Heart right ventricle (tissue), 16 donors: ENCODE measurements around the gene CLPSL1. TPM values are rescaled to one million over a fixed set of nuclear protein-coding genes. Genes with fewer than 3 reads are reported as not detected.

Experiments used
- ATAC-seq, 8 donors: fragments of 200-7000 bp; cut with Tn5 transposase; one replicate each; pipeline ENCODE4 v1.9.1; 2020; ENCODE audit warnings: mild to moderate bottlenecking in 8 of 8, moderate library complexity in 8 of 8, moderate number of reproducible peaks in 1 of 8
- DNase-seq, 2 donors: peaks; one replicate each; pipeline ENCODE4 v3.0.0-alpha.2; 2020
- H3K27ac ChIP-seq, 10 donors: fragments of 200-600 bp; sonication (generic) in 2 of 10; one replicate each; pipeline versions ENCODE4 v1.5.0 to v1.8.0; 2020 to 2022; ENCODE audit warnings: mild to moderate bottlenecking in 3 of 10
- H3K27me3 ChIP-seq, 7 donors: fragments of 200-600 bp; one replicate each; pipeline ENCODE4 v1.8.0; 2021 to 2022; ENCODE audit warnings: mild to moderate bottlenecking in 2 of 7
- H3K36me3 ChIP-seq, 9 donors: fragments of 200-600 bp; sonication (generic) in 1 of 9; one replicate each; pipeline versions ENCODE4 v1.5.0 to v1.8.0; 2020 to 2022; ENCODE audit warnings: mild to moderate bottlenecking in 2 of 9
- H3K4me1 ChIP-seq, 9 donors: fragments of 200-600 bp; sonication (generic) in 1 of 9; one replicate each; pipeline versions ENCODE4 v1.5.0 to v1.8.0; 2020 to 2022; ENCODE audit warnings: mild to moderate bottlenecking in 4 of 9
- H3K4me3 ChIP-seq, 10 donors: fragments of 200-600 bp; sonication (generic) in 2 of 10; one replicate each; pipeline versions ENCODE4 v1.5.0 to v1.8.0; 2020 to 2022; ENCODE audit warnings: mild to moderate bottlenecking in 7 of 10, moderate library complexity in 2 of 10
- H3K9me3 ChIP-seq, 11 donors: fragments of 200-600 bp in 10 of 11; sonication (generic) in 2 of 11; one replicate each; pipeline versions ENCODE4 v1.5.0 to v1.8.0; 2013 to 2022; ENCODE audit warnings: mild to moderate bottlenecking in 2 of 11, control low read depth in 1 of 11, moderate library complexity in 1 of 11
- CTCF ChIP-seq, 9 donors: fragments of 200-600 bp; sonication (generic) in 2 of 9; IDR thresholded peaks; one replicate each; pipeline versions ENCODE4 v1.5.0 to v1.8.0; 2021 to 2022; ENCODE audit warnings: antibody characterized with exemption in 9 of 9, mild to moderate bottlenecking in 5 of 9, moderate library complexity in 1 of 9
- WGBS, 2 donors: extraction: QIAGEN DNeasy Blood & Tissue Kit; methylation state at CpG; one replicate each; pipeline ENCODE4 v1.1.7; 2013; ENCODE audit warnings: inconsistent platforms in 1 of 2; 5-methylcytosine and 5-hydroxymethylcytosine counted together
- intact Hi-C, 10 donors: fragments of 100-400 bp; cut with DNase I; formaldehyde crosslinking; loops; one replicate each; pipeline versions ENCODE4 v1.11.1 to v1.14.2; 2022
- polyA plus RNA-seq, 2 donors: library from polyadenylated mRNA; stranded (reverse); fragments of 200-250 nt; gene quantifications; one replicate each; pipeline ENCODE4 v1.2.3, GENCODE V29; 2013
- total RNA-seq, 10 donors: library from RNA; stranded (reverse); fragmentation: NEBNext Ultra II Directional in 3 of 10; extraction: Animal tissue kit (Norgen Biotek cat#: 25700) in 3 of 10; gene quantifications; one replicate each; pipeline versions ENCODE4 v1.2.1 to v1.2.4, GENCODE V29; 2021 to 2023
- donor health status: Arrhythmogenic right ventricular cardiomyopathy.
- donor health status: ischemic (EF 13 %, LVEDD 7.1; RV severe dilation, severe dysfunction).
- donor health status: healthy with polysubstance abuse.
- donor health status: DM: no; HTN: yes; CAD: no.
- donor health status: DM: no; HTN: no; CAD: no.
- donor health status: ischemic (EF 25% LVEDD 6.9; RV normal size, moderate dysfunction).
- donor health status: ischemic (EF 25% LVEDD 5.7; RV mildly dilated, moderate dysfunction).
- donor health status: healthy.
- donor health status: DM: yes; HTN: yes; CAD: no.
- donor health status: Ischemic cardiomyopathy.
- donor health status: ischemic (EF 35%, LVEDD 5.7; RV mildly dilated, moderate dysfunction).
- donor health status: nonischemic (EF 11% LVEDD 7.7; RV severe dilation, severe dysfunction).
- donor health status: DM: yes; HTN: yes; CAD: no.
- donor health status: PGD.
- donor health status: ischemic (EF 29% LVEDD 5.4; RV normal size, mild dysfunction).
- donor health status: nonischemic (EF 23%, LVEDD 6.1; RV moderate dilation, normal function).

CLPSL1 gene
- total and polyA plus RNA-seq, 12 donors, result not detected

- peak in 2 of 8 donors; percentile 22 to 35 for ATAC-seq
- no peak for TF ChIP-seq CTCF (IDR thresholded peaks at IDR 0.05)
- intact Hi-C loops, result loop anchor here in 2 of 10 donors (1.0 kb wide), 1 partner anchor 11 kb away; no protein-coding TSS in a partner anchor
Measured at GRCh38 chr6:35786810-35787209, 6.0 kb downstream of the CLPSL1 start.

GRCh38 chr6:35787266-35788218 is 6.7 kb downstream of the CLPSL1 start:
- peak overlapping the region in 1 of 10 donors; percentile 3 for H3K4me3 ChIP-seq
- 84 to 86% methylated on average over 13 of the region's 13 CpGs for WGBS, 2 donors
- no peak for TF ChIP-seq CTCF (IDR thresholded peaks at IDR 0.05)
- ATAC-seq, result no peak
- no peak overlapping the region for H3K27ac ChIP-seq
- peaks cover 24 to 89% (median 69%) of the 10 kb centered on the region in 7 donors for H3K27me3 ChIP-seq
- no peaks in the 10 kb centered on the region for H3K36me3 ChIP-seq
- no peak for DNase-seq
- H3K4me1 ChIP-seq, result peaks cover 0 to 4% (median 0%) of the 10 kb centered on the region in 9 donors
- H3K9me3 ChIP-seq, result no peaks in the 10 kb centered on the region
- intact Hi-C loops, result loop anchor here in 3 of 10 donors (1.0 kb wide), 1 partner anchor 11 kb away; no protein-coding TSS in a partner anchor

More at GRCh38 chr6:35786810-35787209, 6.0 kb downstream of the CLPSL1 start:
- Histone ChIP-seq H3K27ac (no peak overlapping the region), H3K9me3 (no peaks in the 10 kb centered on the region), H3K36me3 (no peaks in the 10 kb centered on the region), H3K27me3 (peaks cover 24 to 84% (median 69%) of the 10 kb centered on the region in 7 donors), H3K4me1 (peaks cover 0 to 4% (median 0%) of the 10 kb centered on the region in 9 donors), H3K4me3 (peak overlapping the region in 1 of 10 donors; percentile 3)
- WGBS, 2 donors, result 25 to 49% methylated on average over 25 of the region's 25 CpGs
- no peak for DNase-seq

GRCh38 chr6:35788423-35788982 is 7.7 kb downstream of the CLPSL1 start:
- Histone ChIP-seq H3K4me3 (no peak overlapping the region), H3K9me3 (no peaks in the 10 kb centered on the region), H3K4me1 (peaks cover 0 to 4% (median 0%) of the 10 kb centered on the region in 9 donors), H3K27me3 (peaks cover 24 to 87% (median 69%) of the 10 kb centered on the region in 7 donors), H3K36me3 (no peaks in the 10 kb centered on the region), H3K27ac (no peak overlapping the region)
- no peak for DNase-seq
- 60% methylated on average over 4 of the region's 4 CpGs for WGBS, 2 donors
- intact Hi-C loops, result loop anchor here in 1 of 10 donors (1.0 kb wide), 1 partner anchor 10 kb away; no protein-coding TSS in a partner anchor
- no peak for ATAC-seq
- no peak for TF ChIP-seq CTCF (IDR thresholded peaks at IDR 0.05)

GRCh38 chr6:35790683-35791082 is 9.9 kb downstream of the CLPSL1 start:
- H3K27me3 ChIP-seq, result peaks cover 23 to 70% (median 50%) of the 10 kb centered on the region in 7 donors

More at GRCh38 chr6:35790683-35791082, 9.9 kb downstream of the CLPSL1 start:
- Histone ChIP-seq H3K27ac (no peak overlapping the region), H3K4me1 (peaks cover 0 to 4% (median 0%) of the 10 kb centered on the region in 9 donors), H3K4me3 (no peak overlapping the region), H3K36me3 (no peaks in the 10 kb centered on the region), H3K9me3 (no peaks in the 10 kb centered on the region)
- DNase-seq (no peak), ATAC-seq (no peak)
- 86 to 88% methylated on average over 5 of the region's 5 CpGs for WGBS, 2 donors
- intact Hi-C loops, result no loop called here
- no peak for TF ChIP-seq CTCF (IDR thresholded peaks at IDR 0.05)
